Keratinocyte (primary cell): ENCODE measurements around the gene TARDBP. TPM values are rescaled to one million over a fixed set of nuclear protein-coding genes. Genes with fewer than 3 reads are reported as not detected.

ENCODE experiments used
- DNase-seq: peaks from one replicate; pipeline ENCODE4 v3.0.0-alpha.2; 2011; ENCODE audit warnings: low read depth, missing footprints, low spot score
- FAIRE-seq: peaks from 2 replicates; lab custom pipeline; 2011; peaks lifted over from hg19 to GRCh38; lab: Jason Lieb, UNC
- H2AFZ ChIP-seq: 2 replicates; pipeline ENCODE4 v1.6.0; 2012; ENCODE audit warnings: low read length, control low read depth, inconsistent platforms; ENCODE audit not compliant: control insufficient read depth
- H3K27ac ChIP-seq: 2 replicates; pipeline ENCODE4 v1.5.1; 2011; ENCODE audit warnings: low read length; ENCODE audit not compliant: control insufficient read depth, insufficient read depth
- H3K27me3 ChIP-seq: 3 replicates; pipeline ENCODE4 v1.6.0; 2011; ENCODE audit warnings: low read length; ENCODE audit not compliant: control insufficient read depth, insufficient read depth; ENCODE audit errors: extremely low read depth
- H3K36me3 ChIP-seq, 2 experiments: 2 replicates in 1 of 2; 3 replicates in 1 of 2; pipeline ENCODE4 v1.5.1; 2011; ENCODE audit warnings: low read length in 2 of 2, mild to moderate bottlenecking in 1 of 2; ENCODE audit not compliant: control insufficient read depth in 2 of 2, insufficient read depth in 2 of 2; ENCODE audit errors: extremely low read depth in 1 of 2
- H3K4me1 ChIP-seq: 3 replicates; pipeline ENCODE4 v1.5.1; 2011; ENCODE audit warnings: low read length; ENCODE audit not compliant: control insufficient read depth, insufficient read depth; ENCODE audit errors: extremely low read depth
- H3K4me2 ChIP-seq: 3 replicates; pipeline ENCODE4 v1.6.0; 2011; ENCODE audit warnings: low read depth, low read length; ENCODE audit not compliant: control insufficient read depth, insufficient read depth; ENCODE audit errors: extremely low read depth
- H3K4me3 ChIP-seq, 3 experiments: fragments of 200-600 bp in 1 of 3; sonication (generic) in 1 of 3; 2 replicates in 2 of 3; 3 replicates in 1 of 3; pipeline ENCODE4 v1.5.1; 2011 to 2016; ENCODE audit warnings: low read length in 3 of 3, mild to moderate bottlenecking in 3 of 3, control low read depth in 2 of 3, inconsistent platforms in 1 of 3, low read depth in 1 of 3, mixed read lengths in 1 of 3, mixed run types in 1 of 3, moderate library complexity in 1 of 3; ENCODE audit not compliant: control insufficient read depth in 2 of 3, insufficient read depth in 2 of 3; ENCODE audit errors: extremely low read depth in 1 of 3
- H3K79me2 ChIP-seq: 2 replicates; pipeline ENCODE4 v1.6.0; 2012; ENCODE audit warnings: low read length; ENCODE audit not compliant: control insufficient read depth, insufficient read depth
- H3K9ac ChIP-seq: 3 replicates; pipeline ENCODE4 v1.6.0; 2011; ENCODE audit warnings: low read length; ENCODE audit not compliant: control insufficient read depth, insufficient read depth; ENCODE audit errors: extremely low read depth
- H3K9me1 ChIP-seq: 3 replicates; pipeline ENCODE4 v1.6.0; 2011; ENCODE audit warnings: low read length; ENCODE audit not compliant: control insufficient read depth, insufficient read depth; ENCODE audit errors: extremely low read depth
- H3K9me3 ChIP-seq: 2 replicates; pipeline ENCODE4 v1.5.1; 2012; ENCODE audit warnings: low read depth, low read length; ENCODE audit not compliant: control insufficient read depth
- H4K20me1 ChIP-seq: 3 replicates; pipeline ENCODE4 v1.6.0; 2011; ENCODE audit warnings: low read length; ENCODE audit not compliant: control insufficient read depth, insufficient read depth; ENCODE audit errors: extremely low read depth
- EZH2 ChIP-seq: IDR thresholded peaks from one replicate; pipeline ENCODE4 v1.6.1; 2012; ENCODE audit warnings: inconsistent platforms, mild to moderate bottlenecking, low read length, moderate library complexity
- dilution Hi-C: fragments of 300-500 bp; cut with MboI; formaldehyde crosslinking; loops from one replicate; pipeline ENCODE4 v1.7.0; 2020; ENCODE audit warnings: low sequenced_read_pairs; ENCODE audit not compliant: extremely low pct_ligation_motif_present
- polyA plus RNA-seq, 5 experiments: library from polyadenylated mRNA; depleted of rRNA in 3 of 5; stranded (reverse) in 3 of 5; stranded (forward) in 1 of 5; unstranded in 1 of 5; fragments of >200 nt; gene quantifications; 1 replicate in 1 of 5; 2 replicates in 3 of 5; 3 replicates in 1 of 5; pipeline versions ENCODE4 v1.2.1 to v1.2.3, GENCODE V29; 2011 to 2012; ENCODE audit warnings: missing spikeins in 2 of 5, low read depth in 1 of 5, low replicate concordance in 1 of 5
- TF ChIP-seq, protein P1 (sequence below), 3 experiments: IDR thresholded peaks in 1 of 3; conservative IDR thresholded peaks in 1 of 3; optimal IDR thresholded peaks in 1 of 3; 2 replicates in 2 of 3; 3 replicates in 1 of 3; pipeline versions ENCODE3 to v1.5.1; 2011; ENCODE audit warnings: low read length in 3 of 3, mild to moderate bottlenecking in 3 of 3, moderate library complexity in 2 of 3, control low read depth in 1 of 3, inconsistent platforms in 1 of 3; ENCODE audit not compliant: insufficient read depth in 2 of 3; ENCODE audit errors: extremely low read depth in 1 of 3

TARDBP gene
- polyA plus RNA-seq, 1 donor (not counting 4 experiments of a cell fraction or from before 2014, with no cell fraction given), result 177 TPM

DNA sequence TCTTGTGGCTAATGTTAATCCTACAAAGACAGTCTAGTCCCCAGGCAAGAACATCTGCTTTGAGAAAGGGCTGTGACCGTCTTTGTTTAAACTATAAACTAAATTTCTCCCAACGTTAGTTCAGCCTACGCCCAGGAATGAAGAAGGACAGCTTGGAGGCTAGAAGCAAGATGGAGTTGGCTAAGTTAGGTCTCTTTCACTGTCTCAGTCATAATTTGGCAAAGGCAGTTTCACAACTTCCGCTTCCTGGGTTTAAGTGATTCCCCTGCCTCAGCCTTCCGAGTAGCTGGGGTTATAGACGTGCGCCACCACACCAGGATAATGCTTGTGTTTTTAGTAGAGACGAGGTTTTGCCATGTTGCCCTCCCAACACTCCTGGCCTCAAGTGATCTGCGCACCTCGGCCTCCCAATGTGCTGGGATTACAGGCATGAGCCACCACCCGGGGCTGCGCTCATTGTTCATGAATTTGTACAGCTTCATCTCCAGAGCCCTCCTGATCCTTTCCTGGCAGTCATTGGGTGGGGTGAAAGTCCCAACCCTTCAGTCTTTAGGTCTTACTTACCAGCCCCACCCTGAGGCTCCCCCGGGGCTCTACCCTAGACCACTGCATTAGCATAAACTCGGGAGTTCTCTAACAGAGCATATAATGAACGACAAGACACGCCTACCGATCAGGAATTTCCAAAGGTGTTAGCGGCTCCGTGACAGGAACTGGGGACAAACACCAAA is 39.5 kb downstream of the TARDBP start:
- H3K9ac ChIP-seq, result no peak overlapping the region
- H2AFZ ChIP-seq, result no peak overlapping the region
- H3K4me1 ChIP-seq, result peaks cover 3% of the 10 kb centered on the region
- dilution Hi-C loops, result no loop called here
- no peak for TF ChIP-seq EZH2
- TF ChIP-seq, protein P1, sequence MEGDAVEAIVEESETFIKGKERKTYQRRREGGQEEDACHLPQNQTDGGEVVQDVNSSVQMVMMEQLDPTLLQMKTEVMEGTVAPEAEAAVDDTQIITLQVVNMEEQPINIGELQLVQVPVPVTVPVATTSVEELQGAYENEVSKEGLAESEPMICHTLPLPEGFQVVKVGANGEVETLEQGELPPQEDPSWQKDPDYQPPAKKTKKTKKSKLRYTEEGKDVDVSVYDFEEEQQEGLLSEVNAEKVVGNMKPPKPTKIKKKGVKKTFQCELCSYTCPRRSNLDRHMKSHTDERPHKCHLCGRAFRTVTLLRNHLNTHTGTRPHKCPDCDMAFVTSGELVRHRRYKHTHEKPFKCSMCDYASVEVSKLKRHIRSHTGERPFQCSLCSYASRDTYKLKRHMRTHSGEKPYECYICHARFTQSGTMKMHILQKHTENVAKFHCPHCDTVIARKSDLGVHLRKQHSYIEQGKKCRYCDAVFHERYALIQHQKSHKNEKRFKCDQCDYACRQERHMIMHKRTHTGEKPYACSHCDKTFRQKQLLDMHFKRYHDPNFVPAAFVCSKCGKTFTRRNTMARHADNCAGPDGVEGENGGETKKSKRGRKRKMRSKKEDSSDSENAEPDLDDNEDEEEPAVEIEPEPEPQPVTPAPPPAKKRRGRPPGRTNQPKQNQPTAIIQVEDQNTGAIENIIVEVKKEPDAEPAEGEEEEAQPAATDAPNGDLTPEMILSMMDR (optimal IDR thresholded peaks at IDR 0.05 in 1 of 3, IDR thresholded peaks at IDR 0.05 in 1 of 3, conservative IDR thresholded peaks at IDR 0.05 in 1 of 3; ENCODE audit: extremely low read depth in 1 of 3, insufficient read depth in 2 of 3, low read length in 3 of 3), result no peak
- H3K27me3 ChIP-seq, result no peaks in the 10 kb centered on the region
- H3K9me3 ChIP-seq, result no peaks in the 10 kb centered on the region
- no peak overlapping the region for H3K4me3 ChIP-seq
- H3K36me3 ChIP-seq, result peaks cover 9 to 11% of the 10 kb centered on the region in 2 experiments
- DNase-seq (no peak), FAIRE-seq (no peak)
- no peak overlapping the region for H3K27ac ChIP-seq
- H3K4me2 ChIP-seq, result no peak overlapping the region
- H3K79me2 ChIP-seq, result no peaks in the 10 kb centered on the region
- no peaks in the 10 kb centered on the region for H3K9me1 ChIP-seq
- peaks cover 2% of the 10 kb centered on the region for H4K20me1 ChIP-seq

DNA sequence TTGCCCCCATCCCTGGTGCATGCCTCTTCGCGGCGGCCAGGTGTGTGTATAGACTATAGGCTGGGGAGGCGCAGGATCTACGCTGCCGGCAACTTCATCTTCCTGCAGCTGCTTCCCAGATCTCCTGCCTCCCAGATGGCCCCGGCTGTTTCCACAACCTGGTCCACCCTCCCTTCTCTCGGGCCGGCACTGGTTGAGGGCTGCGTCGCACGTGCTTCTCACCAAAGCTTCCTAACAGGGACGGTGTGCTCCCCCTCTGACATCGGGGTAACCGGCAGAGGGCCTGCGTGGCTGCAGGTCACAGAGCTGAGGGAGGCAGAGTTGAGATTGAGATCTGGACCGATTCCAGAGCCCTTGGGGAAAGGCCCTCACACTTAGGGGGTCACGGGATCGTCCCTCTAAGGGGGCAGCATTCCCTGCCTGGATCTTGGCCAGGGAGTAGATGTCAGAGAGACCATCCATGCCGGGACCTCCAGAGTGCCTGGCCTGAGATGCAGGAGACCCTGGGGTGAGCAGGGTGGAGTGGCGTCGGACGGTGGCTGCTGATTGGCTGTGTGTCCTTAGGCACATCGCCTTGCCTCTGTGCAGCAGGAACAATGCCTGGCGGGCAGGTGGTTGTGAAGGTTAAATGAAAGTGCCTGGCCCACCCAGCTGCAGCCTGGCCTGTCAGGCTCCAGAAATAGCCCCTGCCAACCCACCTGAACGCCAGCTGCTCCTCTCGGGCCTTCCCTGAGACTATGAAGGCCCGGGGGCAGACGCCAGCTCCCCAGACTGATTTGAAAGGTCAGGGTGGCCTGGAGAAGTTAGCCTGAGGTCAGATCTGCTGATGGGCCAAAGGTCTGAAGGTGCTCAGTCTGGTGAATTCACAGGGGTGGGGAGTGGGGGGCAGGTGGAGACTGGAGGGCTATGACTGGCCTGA is 40.6 kb downstream of the TARDBP start:
- dilution Hi-C loops, result no loop called here
- no peak overlapping the region for H3K4me3 ChIP-seq
- H3K9ac ChIP-seq, result no peak overlapping the region
- H3K9me1 ChIP-seq, result no peaks in the 10 kb centered on the region
- H2AFZ ChIP-seq, result no peak overlapping the region
- H3K4me2 ChIP-seq, result no peak overlapping the region
- peaks cover 6% of the 10 kb centered on the region for H3K4me1 ChIP-seq
- peaks cover 2% of the 10 kb centered on the region for H4K20me1 ChIP-seq
- DNase-seq (no peak), FAIRE-seq (no peak)
- H3K79me2 ChIP-seq, result peaks cover 3% of the 10 kb centered on the region
- H3K27me3 ChIP-seq, result no peaks in the 10 kb centered on the region
- H3K36me3 ChIP-seq, result peaks cover 11 to 16% of the 10 kb centered on the region in 2 experiments
- H3K9me3 ChIP-seq, result no peaks in the 10 kb centered on the region
- H3K27ac ChIP-seq, result no peak overlapping the region
- no peak for TF ChIP-seq EZH2
- TF ChIP-seq, protein P1 (optimal IDR thresholded peaks at IDR 0.05 in 1 of 3, IDR thresholded peaks at IDR 0.05 in 1 of 3, conservative IDR thresholded peaks at IDR 0.05 in 1 of 3; ENCODE audit: extremely low read depth in 1 of 3, insufficient read depth in 2 of 3, low read length in 3 of 3), result no peak
